Heart right ventricle (tissue), 16 donors: Measurements from ENCODE around the gene NELL1. TPM values are rescaled to one million over a fixed set of nuclear protein-coding genes. Genes with fewer than 3 reads are reported as not detected.

ENCODE experiments used
- ATAC-seq, 8 donors: fragments of 200-7000 bp; cut with Tn5 transposase; one replicate each; pipeline ENCODE4 v1.9.1; 2020; ENCODE audit warnings: mild to moderate bottlenecking in 8 of 8, moderate library complexity in 8 of 8, moderate number of reproducible peaks in 1 of 8
- DNase-seq, 2 donors: peaks; one replicate each; pipeline ENCODE4 v3.0.0-alpha.2; 2020
- H3K27ac ChIP-seq, 10 donors: fragments of 200-600 bp; sonication (generic) in 2 of 10; one replicate each; pipeline versions ENCODE4 v1.5.0 to v1.8.0; 2020 to 2022; ENCODE audit warnings: mild to moderate bottlenecking in 3 of 10
- H3K27me3 ChIP-seq, 7 donors: fragments of 200-600 bp; one replicate each; pipeline ENCODE4 v1.8.0; 2021 to 2022; ENCODE audit warnings: mild to moderate bottlenecking in 2 of 7
- H3K36me3 ChIP-seq, 9 donors: fragments of 200-600 bp; sonication (generic) in 1 of 9; one replicate each; pipeline versions ENCODE4 v1.5.0 to v1.8.0; 2020 to 2022; ENCODE audit warnings: mild to moderate bottlenecking in 2 of 9
- H3K4me1 ChIP-seq, 9 donors: fragments of 200-600 bp; sonication (generic) in 1 of 9; one replicate each; pipeline versions ENCODE4 v1.5.0 to v1.8.0; 2020 to 2022; ENCODE audit warnings: mild to moderate bottlenecking in 4 of 9
- H3K4me3 ChIP-seq, 10 donors: fragments of 200-600 bp; sonication (generic) in 2 of 10; one replicate each; pipeline versions ENCODE4 v1.5.0 to v1.8.0; 2020 to 2022; ENCODE audit warnings: mild to moderate bottlenecking in 7 of 10, moderate library complexity in 2 of 10
- H3K9me3 ChIP-seq, 11 donors: fragments of 200-600 bp in 10 of 11; sonication (generic) in 2 of 11; one replicate each; pipeline versions ENCODE4 v1.5.0 to v1.8.0; 2013 to 2022; ENCODE audit warnings: mild to moderate bottlenecking in 2 of 11, control low read depth in 1 of 11, moderate library complexity in 1 of 11
- WGBS, 2 donors: extraction: QIAGEN DNeasy Blood & Tissue Kit; methylation state at CpG; one replicate each; pipeline ENCODE4 v1.1.7; 2013; ENCODE audit warnings: inconsistent platforms in 1 of 2; 5-methylcytosine and 5-hydroxymethylcytosine counted together
- intact Hi-C, 10 donors: fragments of 100-400 bp; cut with DNase I; formaldehyde crosslinking; loops; one replicate each; pipeline versions ENCODE4 v1.11.1 to v1.14.2; 2022
- polyA plus RNA-seq, 2 donors: library from polyadenylated mRNA; stranded (reverse); fragments of 200-250 nt; gene quantifications; one replicate each; pipeline ENCODE4 v1.2.3, GENCODE V29; 2013
- total RNA-seq, 10 donors: library from RNA; stranded (reverse); fragmentation: NEBNext Ultra II Directional in 3 of 10; extraction: Animal tissue kit (Norgen Biotek cat#: 25700) in 3 of 10; gene quantifications; one replicate each; pipeline versions ENCODE4 v1.2.1 to v1.2.4, GENCODE V29; 2021 to 2023
- TF ChIP-seq, protein P1 (sequence below), 9 donors: fragments of 200-600 bp; sonication (generic) in 2 of 9; IDR thresholded peaks; one replicate each; pipeline versions ENCODE4 v1.5.0 to v1.8.0; 2021 to 2022; ENCODE audit warnings: antibody characterized with exemption in 9 of 9, mild to moderate bottlenecking in 5 of 9, moderate library complexity in 1 of 9
- donor health status: Arrhythmogenic right ventricular cardiomyopathy.
- donor health status: ischemic (EF 13 %, LVEDD 7.1; RV severe dilation, severe dysfunction).
- donor health status: healthy with polysubstance abuse.
- donor health status: DM: no; HTN: yes; CAD: no.
- donor health status: DM: no; HTN: no; CAD: no.
- donor health status: ischemic (EF 25% LVEDD 6.9; RV normal size, moderate dysfunction).
- donor health status: ischemic (EF 25% LVEDD 5.7; RV mildly dilated, moderate dysfunction).
- donor health status: healthy.
- donor health status: DM: yes; HTN: yes; CAD: no.
- donor health status: Ischemic cardiomyopathy.
- donor health status: ischemic (EF 35%, LVEDD 5.7; RV mildly dilated, moderate dysfunction).
- donor health status: nonischemic (EF 11% LVEDD 7.7; RV severe dilation, severe dysfunction).
- donor health status: DM: yes; HTN: yes; CAD: no.
- donor health status: PGD.
- donor health status: ischemic (EF 29% LVEDD 5.4; RV normal size, mild dysfunction).
- donor health status: nonischemic (EF 23%, LVEDD 6.1; RV moderate dilation, normal function).

NELL1 gene
- total and polyA plus RNA-seq, 12 donors = not detected

DNA sequence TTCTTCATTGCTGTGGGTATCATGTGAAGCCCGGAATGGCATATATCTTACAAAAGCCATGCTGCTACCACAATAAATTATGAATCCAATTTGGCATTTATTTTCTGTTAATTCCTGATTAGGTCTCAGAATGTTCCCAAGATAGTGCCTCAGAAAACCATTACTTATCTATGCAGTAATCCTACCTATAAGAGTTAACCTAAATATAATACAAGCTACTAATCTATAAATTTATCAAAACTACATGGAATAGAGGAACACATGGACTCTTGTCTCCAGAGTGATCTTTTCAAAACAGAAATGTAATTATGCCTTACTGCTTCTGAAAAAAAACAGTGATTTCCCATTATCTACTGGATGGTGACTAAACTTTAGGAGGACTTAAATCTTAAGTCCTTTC is 835.7 kb downstream of the NELL1 start:
- H3K4me1 ChIP-seq = no peaks in the 10 kb centered on the region
- no peaks in the 10 kb centered on the region for H3K36me3 ChIP-seq
- H3K4me3 ChIP-seq = no peak overlapping the region
- H3K27me3 ChIP-seq = peaks cover 0 to 7% (median 0%) of the 10 kb centered on the region in 7 donors
- intact Hi-C loops = no loop called here
- TF ChIP-seq, protein P1, sequence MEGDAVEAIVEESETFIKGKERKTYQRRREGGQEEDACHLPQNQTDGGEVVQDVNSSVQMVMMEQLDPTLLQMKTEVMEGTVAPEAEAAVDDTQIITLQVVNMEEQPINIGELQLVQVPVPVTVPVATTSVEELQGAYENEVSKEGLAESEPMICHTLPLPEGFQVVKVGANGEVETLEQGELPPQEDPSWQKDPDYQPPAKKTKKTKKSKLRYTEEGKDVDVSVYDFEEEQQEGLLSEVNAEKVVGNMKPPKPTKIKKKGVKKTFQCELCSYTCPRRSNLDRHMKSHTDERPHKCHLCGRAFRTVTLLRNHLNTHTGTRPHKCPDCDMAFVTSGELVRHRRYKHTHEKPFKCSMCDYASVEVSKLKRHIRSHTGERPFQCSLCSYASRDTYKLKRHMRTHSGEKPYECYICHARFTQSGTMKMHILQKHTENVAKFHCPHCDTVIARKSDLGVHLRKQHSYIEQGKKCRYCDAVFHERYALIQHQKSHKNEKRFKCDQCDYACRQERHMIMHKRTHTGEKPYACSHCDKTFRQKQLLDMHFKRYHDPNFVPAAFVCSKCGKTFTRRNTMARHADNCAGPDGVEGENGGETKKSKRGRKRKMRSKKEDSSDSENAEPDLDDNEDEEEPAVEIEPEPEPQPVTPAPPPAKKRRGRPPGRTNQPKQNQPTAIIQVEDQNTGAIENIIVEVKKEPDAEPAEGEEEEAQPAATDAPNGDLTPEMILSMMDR (IDR thresholded peaks at IDR 0.05) = no peak
- 83 to 85% methylated on average over 1 of the region's 1 CpG for WGBS, 2 donors
- no peak overlapping the region for H3K27ac ChIP-seq
- ATAC-seq (no peak), DNase-seq (no peak)
- no peaks in the 10 kb centered on the region for H3K9me3 ChIP-seq

DNA sequence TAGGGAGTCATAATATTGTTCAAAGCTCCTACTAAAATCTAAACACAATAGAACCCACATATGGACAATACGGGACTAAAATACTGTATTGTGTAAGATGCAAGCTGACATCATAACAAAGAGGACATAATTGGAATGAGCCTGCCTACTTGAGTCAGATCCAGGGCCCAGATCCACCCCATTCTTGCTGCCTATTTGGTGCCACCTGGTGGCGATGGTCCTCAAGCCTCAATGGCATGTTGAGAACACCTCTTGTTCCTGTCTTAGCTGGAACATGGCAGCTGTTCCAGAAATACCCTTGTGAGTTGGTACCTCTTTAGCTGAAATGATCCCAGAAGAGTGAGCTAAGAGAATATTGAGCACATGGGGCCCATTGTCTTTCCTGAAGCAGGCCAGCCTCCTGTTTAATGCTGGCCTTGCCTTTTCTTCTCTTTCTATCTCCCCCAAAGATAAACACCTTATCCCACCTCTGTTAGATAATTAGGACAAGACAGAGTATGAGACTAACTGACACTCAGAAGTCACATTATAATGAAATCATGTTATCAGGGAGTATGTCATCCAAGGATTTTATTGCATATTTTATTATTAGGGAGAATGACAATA is 842.6 kb downstream of the NELL1 start:
- Histone ChIP-seq H3K27me3 (no peaks in the 10 kb centered on the region), H3K27ac (no peak overlapping the region), H3K4me1 (no peaks in the 10 kb centered on the region), H3K4me3 (no peak overlapping the region), H3K9me3 (no peaks in the 10 kb centered on the region), H3K36me3 (no peaks in the 10 kb centered on the region)
- WGBS, 2 donors = 19 to 21% methylated on average over 2 of the region's 2 CpGs
- TF ChIP-seq, protein P1 (IDR thresholded peaks at IDR 0.05) = peak in 8 of 9 donors; percentile 14 to 53 (median 27)
- DNase-seq = peak in 1 of 2 donors; percentile 18
- intact Hi-C loops = loop anchor here in 3 of 10 donors (5.0 to 10.0 kb wide), 3 partner anchors 857 to 867 kb away; no protein-coding TSS in a partner anchor
- ATAC-seq = no peak

DNA sequence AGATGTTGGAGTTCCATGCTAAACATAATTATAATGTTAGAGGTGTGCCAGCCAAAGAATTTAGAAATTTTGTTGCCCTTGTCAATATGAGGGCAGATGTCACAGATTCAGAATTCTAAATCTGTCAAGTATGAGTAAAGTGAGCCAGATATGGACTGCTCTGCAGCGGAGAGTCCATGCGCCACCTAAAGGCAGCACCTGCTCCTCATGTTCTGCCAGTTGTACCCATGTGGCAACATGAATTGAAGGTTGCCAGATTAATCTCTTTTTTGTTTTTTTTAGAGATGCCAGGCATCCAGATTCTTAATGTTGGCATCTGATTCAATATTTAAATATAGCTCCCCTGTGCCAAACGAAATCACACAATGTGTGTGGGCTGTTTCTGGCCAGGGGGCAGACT is 844.9 kb downstream of the NELL1 start:
- intact Hi-C loops = loop anchor here in 3 of 10 donors (5.0 to 10.0 kb wide), 3 partner anchors 860 to 870 kb away; no protein-coding TSS in a partner anchor
- Histone ChIP-seq H3K9me3 (no peaks in the 10 kb centered on the region), H3K36me3 (no peaks in the 10 kb centered on the region), H3K27ac (no peak overlapping the region), H3K27me3 (no peaks in the 10 kb centered on the region), H3K4me3 (no peak overlapping the region), H3K4me1 (no peaks in the 10 kb centered on the region)
- TF ChIP-seq, protein P1 (IDR thresholded peaks at IDR 0.05) = peak in 3 of 9 donors; percentile 5 to 36 (median 11)
- DNase-seq = no peak
- no peak for ATAC-seq
- WGBS, 2 donors = 27 to 28% methylated on average over 3 of the region's 3 CpGs

DNA sequence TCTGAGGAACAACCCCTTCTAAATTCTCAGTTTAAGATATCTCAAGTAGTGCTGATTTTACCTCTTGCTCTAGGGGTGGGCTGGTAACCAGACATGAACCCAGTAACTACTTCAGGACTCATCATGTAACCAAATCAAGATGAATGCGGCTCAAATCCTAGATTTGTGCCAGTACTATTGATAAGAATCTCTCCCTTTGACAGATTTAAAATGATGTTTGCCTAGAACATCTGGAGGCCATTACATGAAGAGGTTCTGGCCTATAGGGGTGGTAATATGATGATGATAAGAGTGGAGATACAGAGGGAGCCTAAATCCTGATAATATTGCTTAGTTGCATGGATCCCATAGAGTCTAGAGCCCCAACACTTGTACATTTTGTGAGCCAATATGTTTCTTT is 850.9 kb downstream of the NELL1 start:
- TF ChIP-seq, protein P1 (IDR thresholded peaks at IDR 0.05) = no peak
- DNase-seq = no peak
- ATAC-seq = no peak
- Histone ChIP-seq H3K9me3 (peaks cover 0 to 6% (median 0%) of the 10 kb centered on the region in 11 donors), H3K4me1 (no peaks in the 10 kb centered on the region), H3K27ac (no peak overlapping the region), H3K4me3 (no peak overlapping the region), H3K36me3 (no peaks in the 10 kb centered on the region), H3K27me3 (no peaks in the 10 kb centered on the region)
- 70 to 76% methylated on average over 1 of the region's 1 CpG for WGBS, 2 donors
- intact Hi-C loops = no loop called here
